ENCODE results near the gene XXYLT1.

The XXYLT1 gene

GRCh38 chr3:195125646-195126045 lies 145.3 kb downstream of the XXYLT1 start:
- no peaks in the 10 kb centered on the region for H3K9me3 ChIP-seq (ENCODE audit: control insufficient read depth in 5 of 5, low read length in 5 of 5)

GRCh38 chr3:195124378-195124992 lies 146.5 kb downstream of the XXYLT1 start:
- Histone ChIP-seq H3K4me3 (ENCODE audit: low read depth in 1 of 5, low read length in 5 of 5) (no peak overlapping the region), H3K9me3 (ENCODE audit: control insufficient read depth in 5 of 5, low read length in 5 of 5) (no peaks in the 10 kb centered on the region), H3K36me3 (ENCODE audit: control insufficient read depth in 5 of 5, insufficient read depth in 5 of 5, low read length in 5 of 5) (no peaks in the 10 kb centered on the region), H3K4me1 (ENCODE audit: control insufficient read depth in 5 of 5, insufficient read depth in 5 of 5, low read length in 5 of 5) (peaks cover 0 to 27% (median 2%) of the 10 kb centered on the region in 5 donors), H3K27me3 (ENCODE audit: control insufficient read depth in 5 of 5, insufficient read depth in 4 of 5, low read length in 5 of 5) (no peaks in the 10 kb centered on the region), H3K27ac (ENCODE audit: low read depth, low read length) (no peak overlapping the region), H3K9ac (ENCODE audit: low read length in 5 of 5) (no peak overlapping the region)

More at GRCh38 chr3:195125646-195126045, 145.3 kb downstream of the XXYLT1 start:
- H3K4me1 ChIP-seq (ENCODE audit: control insufficient read depth in 5 of 5, insufficient read depth in 5 of 5, low read length in 5 of 5) = peaks cover 0 to 25% (median 2%) of the 10 kb centered on the region in 5 donors
- H3K27me3 ChIP-seq (ENCODE audit: control insufficient read depth in 5 of 5, insufficient read depth in 4 of 5, low read length in 5 of 5) = no peaks in the 10 kb centered on the region
- no peak overlapping the region for H3K27ac ChIP-seq (ENCODE audit: low read depth, low read length)
- H3K9ac ChIP-seq (ENCODE audit: low read length in 5 of 5) = no peak overlapping the region
- no peak overlapping the region for H3K4me3 ChIP-seq (ENCODE audit: low read depth in 1 of 5, low read length in 5 of 5)
- H3K36me3 ChIP-seq (ENCODE audit: control insufficient read depth in 5 of 5, insufficient read depth in 5 of 5, low read length in 5 of 5) = no peaks in the 10 kb centered on the region

DNA sequence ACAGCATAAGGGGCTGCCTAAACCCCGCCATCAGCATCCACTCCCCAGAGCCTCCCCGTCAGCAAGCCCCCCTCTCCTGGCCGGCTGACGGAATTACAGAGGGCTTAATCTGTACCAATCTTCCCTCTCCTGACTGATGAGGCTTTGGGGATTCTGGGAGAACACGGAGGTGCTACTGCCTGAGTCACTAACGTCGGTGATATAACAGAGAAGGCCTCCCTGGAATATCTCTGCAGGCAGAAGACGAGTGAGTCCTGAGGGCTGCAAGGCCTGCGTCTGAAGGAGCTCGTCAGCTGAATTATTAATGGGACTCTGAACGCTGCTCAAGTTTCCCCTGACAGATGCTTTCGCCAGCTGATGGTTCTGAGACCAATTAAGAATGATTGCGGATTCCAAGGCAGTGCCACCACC lies 147.7 kb downstream of the XXYLT1 start:
- H3K27me3 ChIP-seq (ENCODE audit: control insufficient read depth in 5 of 5, insufficient read depth in 4 of 5, low read length in 5 of 5) = no peaks in the 10 kb centered on the region
- no peaks in the 10 kb centered on the region for H3K9me3 ChIP-seq (ENCODE audit: control insufficient read depth in 5 of 5, low read length in 5 of 5)
- H3K9ac ChIP-seq (ENCODE audit: low read length in 5 of 5) = no peak overlapping the region
- no peaks in the 10 kb centered on the region for H3K36me3 ChIP-seq (ENCODE audit: control insufficient read depth in 5 of 5, insufficient read depth in 5 of 5, low read length in 5 of 5)
- H3K4me3 ChIP-seq (ENCODE audit: low read depth in 1 of 5, low read length in 5 of 5) = no peak overlapping the region
- no peak overlapping the region for H3K27ac ChIP-seq (ENCODE audit: low read depth, low read length)
- H3K4me1 ChIP-seq (ENCODE audit: control insufficient read depth in 5 of 5, insufficient read depth in 5 of 5, low read length in 5 of 5) = peaks cover 0 to 35% (median 2%) of the 10 kb centered on the region in 5 donors

DNA sequence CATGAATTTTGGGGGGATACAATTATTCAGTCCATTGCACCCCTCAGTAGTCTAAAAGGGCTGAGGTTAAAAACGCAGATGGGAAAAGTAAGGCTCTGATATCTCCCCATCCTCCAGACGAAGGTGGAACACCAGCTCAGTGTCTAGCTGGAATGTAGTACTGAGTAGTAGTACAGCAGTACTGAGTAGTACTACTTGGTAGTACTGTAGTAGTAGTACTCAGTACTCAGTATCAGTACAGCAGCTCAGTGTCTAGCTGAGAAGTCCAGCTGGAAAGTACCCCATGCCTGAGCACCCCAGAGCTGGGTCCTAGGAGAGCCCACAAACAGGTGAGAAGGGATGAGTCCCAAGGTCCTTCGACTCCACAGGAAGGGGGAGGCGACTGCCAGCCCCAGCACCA lies 148.7 kb downstream of the XXYLT1 start:
- no peaks in the 10 kb centered on the region for H3K27me3 ChIP-seq (ENCODE audit: control insufficient read depth in 5 of 5, insufficient read depth in 4 of 5, low read length in 5 of 5)
- H3K9ac ChIP-seq (ENCODE audit: low read length in 5 of 5) = no peak overlapping the region
- peaks cover 0 to 45% (median 2%) of the 10 kb centered on the region in 5 donors for H3K4me1 ChIP-seq (ENCODE audit: control insufficient read depth in 5 of 5, insufficient read depth in 5 of 5, low read length in 5 of 5)
- no peak overlapping the region for H3K4me3 ChIP-seq (ENCODE audit: low read depth in 1 of 5, low read length in 5 of 5)
- no peaks in the 10 kb centered on the region for H3K9me3 ChIP-seq (ENCODE audit: control insufficient read depth in 5 of 5, low read length in 5 of 5)
- H3K36me3 ChIP-seq (ENCODE audit: control insufficient read depth in 5 of 5, insufficient read depth in 5 of 5, low read length in 5 of 5) = no peaks in the 10 kb centered on the region
- no peak overlapping the region for H3K27ac ChIP-seq (ENCODE audit: low read depth, low read length)

DNA sequence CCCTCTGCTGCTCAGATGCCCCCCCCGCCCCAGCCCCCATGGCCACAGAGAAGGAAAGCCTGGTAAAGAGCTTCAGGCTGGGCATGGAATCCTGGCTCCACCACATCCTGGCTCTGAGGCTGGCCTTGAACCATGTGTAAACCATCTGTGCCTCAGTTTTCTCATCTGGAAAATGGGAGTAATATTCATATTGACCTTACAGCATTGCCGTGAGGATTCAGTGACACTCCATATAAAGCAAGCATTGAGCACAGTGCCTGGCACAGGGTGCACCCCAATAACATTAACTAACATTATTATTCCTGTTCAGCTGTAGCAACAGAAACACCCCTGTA lies 150.7 kb downstream of the XXYLT1 start:
- Histone ChIP-seq H3K4me1 (ENCODE audit: control insufficient read depth in 5 of 5, insufficient read depth in 5 of 5, low read length in 5 of 5) (peaks cover 0 to 38% (median 2%) of the 10 kb centered on the region in 5 donors), H3K4me3 (ENCODE audit: low read depth in 1 of 5, low read length in 5 of 5) (no peak overlapping the region), H3K36me3 (ENCODE audit: control insufficient read depth in 5 of 5, insufficient read depth in 5 of 5, low read length in 5 of 5) (peaks cover 0 to 4% (median under 1%) of the 10 kb centered on the region in 5 donors), H3K9me3 (ENCODE audit: control insufficient read depth in 5 of 5, low read length in 5 of 5) (no peaks in the 10 kb centered on the region), H3K9ac (ENCODE audit: low read length in 5 of 5) (no peak overlapping the region), H3K27me3 (ENCODE audit: control insufficient read depth in 5 of 5, insufficient read depth in 4 of 5, low read length in 5 of 5) (no peaks in the 10 kb centered on the region), H3K27ac (ENCODE audit: low read depth, low read length) (no peak overlapping the region)

GRCh38 chr3:195119461-195120266 lies 151.3 kb downstream of the XXYLT1 start:
- no peaks in the 10 kb centered on the region for H3K27me3 ChIP-seq (ENCODE audit: control insufficient read depth in 5 of 5, insufficient read depth in 4 of 5, low read length in 5 of 5)
- H3K9me3 ChIP-seq (ENCODE audit: control insufficient read depth in 5 of 5, low read length in 5 of 5) = no peaks in the 10 kb centered on the region
- H3K9ac ChIP-seq (ENCODE audit: low read length in 5 of 5) = no peak overlapping the region
- peaks cover 0 to 6% (median 3%) of the 10 kb centered on the region in 5 donors for H3K36me3 ChIP-seq (ENCODE audit: control insufficient read depth in 5 of 5, insufficient read depth in 5 of 5, low read length in 5 of 5)
- peaks cover 0 to 32% (median 2%) of the 10 kb centered on the region in 5 donors for H3K4me1 ChIP-seq (ENCODE audit: control insufficient read depth in 5 of 5, insufficient read depth in 5 of 5, low read length in 5 of 5)
- no peak overlapping the region for H3K4me3 ChIP-seq (ENCODE audit: low read depth in 1 of 5, low read length in 5 of 5)
- H3K27ac ChIP-seq (ENCODE audit: low read depth, low read length) = no peak overlapping the region

DNA sequence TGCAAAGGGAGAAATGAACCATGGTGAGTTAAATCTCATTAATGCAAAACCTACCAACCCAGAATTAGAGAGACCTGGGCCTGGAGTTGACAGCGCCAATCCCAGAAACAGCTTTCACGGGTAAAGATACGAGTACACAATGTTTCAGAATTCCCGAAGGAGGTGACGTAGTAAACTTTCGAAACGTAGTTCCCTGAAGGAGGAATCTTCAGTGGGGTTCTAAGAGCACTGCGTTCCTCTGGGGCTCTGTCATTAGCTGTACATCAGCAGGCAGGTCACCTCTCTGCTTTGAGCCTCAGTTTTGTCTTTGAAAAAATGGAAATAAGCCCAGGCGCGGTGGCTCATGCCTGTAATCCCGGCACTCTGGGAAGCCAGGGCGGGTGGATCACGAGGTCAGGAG lies 152.3 kb downstream of the XXYLT1 start:
- Histone ChIP-seq H3K36me3 (ENCODE audit: control insufficient read depth in 5 of 5, insufficient read depth in 5 of 5, low read length in 5 of 5) (peaks cover 0 to 6% (median 3%) of the 10 kb centered on the region in 5 donors), H3K4me1 (ENCODE audit: control insufficient read depth in 5 of 5, insufficient read depth in 5 of 5, low read length in 5 of 5) (peaks cover 0 to 27% (median 0%) of the 10 kb centered on the region in 5 donors), H3K9ac (ENCODE audit: low read length in 5 of 5) (no peak overlapping the region), H3K4me3 (ENCODE audit: low read depth in 1 of 5, low read length in 5 of 5) (no peak overlapping the region), H3K27ac (ENCODE audit: low read depth, low read length) (no peak overlapping the region), H3K9me3 (ENCODE audit: control insufficient read depth in 5 of 5, low read length in 5 of 5) (no peaks in the 10 kb centered on the region), H3K27me3 (ENCODE audit: control insufficient read depth in 5 of 5, insufficient read depth in 4 of 5, low read length in 5 of 5) (no peaks in the 10 kb centered on the region)

DNA sequence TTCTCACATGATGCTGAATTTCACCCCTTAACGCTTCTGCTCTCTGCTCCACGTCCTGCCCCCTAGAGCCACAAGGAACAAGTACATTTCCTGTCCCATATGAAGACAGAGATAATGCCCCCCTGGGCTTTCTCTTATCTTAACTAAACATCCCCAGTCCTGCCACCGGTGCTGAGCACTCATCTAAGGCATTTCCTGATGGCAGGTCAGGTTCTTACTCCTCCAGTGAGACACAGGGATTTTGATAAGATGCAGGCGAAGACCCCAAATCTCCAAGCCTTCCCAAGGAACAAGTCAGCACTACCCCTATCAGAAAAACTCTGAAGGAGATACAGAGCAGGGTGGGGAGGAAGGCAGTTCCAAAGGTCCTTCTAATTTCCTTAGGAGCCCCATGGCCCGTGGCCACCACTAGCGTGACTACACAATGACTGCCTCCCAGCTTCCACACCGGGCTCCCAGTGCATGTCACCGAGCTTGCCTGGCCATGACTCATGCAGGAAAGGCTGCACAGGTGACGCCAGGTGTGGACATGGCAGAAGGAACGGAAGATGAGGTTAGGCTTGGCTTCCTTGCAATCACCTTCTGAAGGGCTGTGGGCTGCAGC lies 152.9 kb downstream of the XXYLT1 start:
- Histone ChIP-seq H3K27ac (ENCODE audit: low read depth, low read length) (no peak overlapping the region), H3K27me3 (ENCODE audit: control insufficient read depth in 5 of 5, insufficient read depth in 4 of 5, low read length in 5 of 5) (no peaks in the 10 kb centered on the region), H3K9me3 (ENCODE audit: control insufficient read depth in 5 of 5, low read length in 5 of 5) (no peaks in the 10 kb centered on the region), H3K4me1 (ENCODE audit: control insufficient read depth in 5 of 5, insufficient read depth in 5 of 5, low read length in 5 of 5) (peaks cover 0 to 27% (median 0%) of the 10 kb centered on the region in 5 donors), H3K36me3 (ENCODE audit: control insufficient read depth in 5 of 5, insufficient read depth in 5 of 5, low read length in 5 of 5) (peaks cover 0 to 6% (median 3%) of the 10 kb centered on the region in 5 donors), H3K9ac (ENCODE audit: low read length in 5 of 5) (no peak overlapping the region), H3K4me3 (ENCODE audit: low read depth in 1 of 5, low read length in 5 of 5) (no peak overlapping the region)

- H3K4me3 ChIP-seq (ENCODE audit: low read depth in 1 of 5, low read length in 5 of 5) = no peak overlapping the region
- H3K9me3 ChIP-seq (ENCODE audit: control insufficient read depth in 5 of 5, low read length in 5 of 5) = no peaks in the 10 kb centered on the region
- no peak overlapping the region for H3K9ac ChIP-seq (ENCODE audit: low read length in 5 of 5)
- H3K27me3 ChIP-seq (ENCODE audit: control insufficient read depth in 5 of 5, insufficient read depth in 4 of 5, low read length in 5 of 5) = no peaks in the 10 kb centered on the region
- H3K36me3 ChIP-seq (ENCODE audit: control insufficient read depth in 5 of 5, insufficient read depth in 5 of 5, low read length in 5 of 5) = peaks cover 0 to 6% (median 3%) of the 10 kb centered on the region in 5 donors
- no peak overlapping the region for H3K27ac ChIP-seq (ENCODE audit: low read depth, low read length)
- H3K4me1 ChIP-seq (ENCODE audit: control insufficient read depth in 5 of 5, insufficient read depth in 5 of 5, low read length in 5 of 5) = peaks cover 0 to 27% (median 0%) of the 10 kb centered on the region in 5 donors
These were observed 154.4 kb downstream of the XXYLT1 start for GRCh38 chr3:195116407-195117185.
